GM21526 (cell line): ENCODE results near the gene SNED1.

ENCODE experiments used
- ATAC-seq: cut with Tn5 transposase; IDR thresholded peaks from one replicate; pipeline ENCODE4 v1.9.1; 2021; ENCODE audit warnings: moderate library complexity; ENCODE audit not compliant: unreplicated experiment, low FRiP score

Gene SNED1

GRCh38 chr2:240991378-240992263, 6.8 kb upstream of the SNED1 start:
- no peak for ATAC-seq

- ATAC-seq = no peak
These were observed 5.7 kb upstream of the SNED1 start for GRCh38 chr2:240992572-240993291.

GRCh38 chr2:240993446-240994170, 4.8 kb upstream of the SNED1 start:
- no peak for ATAC-seq

GRCh38 chr2:240994171-240994896, 4.1 kb upstream of the SNED1 start:
- ATAC-seq = no peak

GRCh38 chr2:240995041-240996021, 3.1 kb upstream of the SNED1 start:
- no peak for ATAC-seq

- ATAC-seq = no peak
These were observed 2.1 kb upstream of the SNED1 start for GRCh38 chr2:240996161-240996833.

GRCh38 chr2:240996834-240997140, 1.6 kb upstream of the SNED1 start:
- no peak for ATAC-seq

GRCh38 chr2:240997141-240997855, 1.1 kb upstream of the SNED1 start:
- ATAC-seq = no peak

- no peak for ATAC-seq
These were observed 232 bp downstream of the SNED1 start for GRCh38 chr2:240998706-240998994.

- ATAC-seq = no peak
These were observed 775 bp downstream of the SNED1 start for GRCh38 chr2:240998995-240999791.

- ATAC-seq = no peak
These were observed 1.6 kb downstream of the SNED1 start for GRCh38 chr2:240999873-241000541.

- ATAC-seq = no peak
These were observed 2.5 kb downstream of the SNED1 start for GRCh38 chr2:241000831-241001321.

GRCh38 chr2:241001413-241002274, 3.2 kb downstream of the SNED1 start:
- no peak for ATAC-seq

GRCh38 chr2:241002275-241003046, 4.0 kb downstream of the SNED1 start:
- ATAC-seq = no peak

GRCh38 chr2:241003047-241003360, 4.6 kb downstream of the SNED1 start:
- ATAC-seq = no peak

GRCh38 chr2:241003369-241003768, 5.0 kb downstream of the SNED1 start:
- no peak for ATAC-seq
